H7 (cell line): Measurements from ENCODE around the gene EHBP1. TPM values are rescaled to one million over a fixed set of nuclear protein-coding genes. Genes with fewer than 3 reads are reported as not detected.

Experiments used
- DNase-seq: peaks from one replicate; pipeline ENCODE4 v3.0.0; 2012
- H3K27me3 ChIP-seq: 2 replicates; pipeline ENCODE4 v1.6.0; 2011; ENCODE audit warnings: mild to moderate bottlenecking, low read length; ENCODE audit not compliant: control insufficient read depth, insufficient read depth
- H3K36me3 ChIP-seq: replicated peaks from 2 replicates; pipeline ENCODE4 v1.5.1; 2011; ENCODE audit warnings: low read length; ENCODE audit not compliant: control insufficient read depth, insufficient read depth
- H3K4me3 ChIP-seq: 2 replicates; pipeline ENCODE4 v1.5.1; 2011; ENCODE audit warnings: low read depth, mild to moderate bottlenecking, control low read depth, low read length, moderate library complexity; ENCODE audit not compliant: insufficient read depth
- total RNA-seq: library from RNA; depleted of rRNA; stranded (reverse); fragments of >200 nt; shearing (Covaris generic); gene quantifications from 2 replicates; pipeline ENCODE4 v1.2.3, GENCODE V29; 2014

Gene EHBP1
- total RNA-seq, 1 experiment from 2014 or later: 13.0 TPM

- Histone ChIP-seq H3K36me3 (no peaks in the 10 kb centered on the region), H3K4me3 (no peak overlapping the region), H3K27me3 (no peaks in the 10 kb centered on the region)
- no peak for DNase-seq
These were observed 258.5 kb downstream of the EHBP1 start for GRCh38 chr2:62964050-62964449.

- Histone ChIP-seq H3K36me3 (no peaks in the 10 kb centered on the region), H3K4me3 (no peak overlapping the region), H3K27me3 (no peaks in the 10 kb centered on the region)
- no peak for DNase-seq
These were observed 259.2 kb downstream of the EHBP1 start for GRCh38 chr2:62964671-62965070.

GRCh38 chr2:62966991-62967390, 261.5 kb downstream of the EHBP1 start:
- DNase-seq: no peak
- H3K4me3 ChIP-seq: no peak overlapping the region
- no peaks in the 10 kb centered on the region for H3K27me3 ChIP-seq

GRCh38 chr2:62968168-62968567, 262.7 kb downstream of the EHBP1 start:
- no peak for DNase-seq
- no peaks in the 10 kb centered on the region for H3K36me3 ChIP-seq

More at GRCh38 chr2:62966991-62967390, 261.5 kb downstream of the EHBP1 start:
- no peaks in the 10 kb centered on the region for H3K36me3 ChIP-seq

GRCh38 chr2:62968668-62969067, 263.2 kb downstream of the EHBP1 start:
- no peak for DNase-seq
- H3K27me3 ChIP-seq: no peaks in the 10 kb centered on the region
- no peaks in the 10 kb centered on the region for H3K36me3 ChIP-seq
- H3K4me3 ChIP-seq: no peak overlapping the region

More at GRCh38 chr2:62968168-62968567, 262.7 kb downstream of the EHBP1 start:
- H3K27me3 ChIP-seq: no peaks in the 10 kb centered on the region
- no peak overlapping the region for H3K4me3 ChIP-seq

- Histone ChIP-seq H3K27me3 (no peaks in the 10 kb centered on the region), H3K36me3 (no peaks in the 10 kb centered on the region), H3K4me3 (no peak overlapping the region)
- no peak for DNase-seq
These were observed 266.4 kb downstream of the EHBP1 start for GRCh38 chr2:62971936-62972335.

GRCh38 chr2:62972601-62973000, 267.1 kb downstream of the EHBP1 start:
- H3K27me3 ChIP-seq: no peaks in the 10 kb centered on the region
- H3K4me3 ChIP-seq: no peak overlapping the region

GRCh38 chr2:62974999-62975398, 269.5 kb downstream of the EHBP1 start:
- DNase-seq: no peak
- Histone ChIP-seq H3K27me3 (no peaks in the 10 kb centered on the region), H3K36me3 (no peaks in the 10 kb centered on the region), H3K4me3 (no peak overlapping the region)

More at GRCh38 chr2:62972601-62973000, 267.1 kb downstream of the EHBP1 start:
- no peak for DNase-seq
- no peaks in the 10 kb centered on the region for H3K36me3 ChIP-seq

- Histone ChIP-seq H3K27me3 (no peaks in the 10 kb centered on the region), H3K36me3 (no peaks in the 10 kb centered on the region), H3K4me3 (no peak overlapping the region)
- DNase-seq: no peak
These were observed 286.1 kb downstream of the EHBP1 start for GRCh38 chr2:62991605-62992004.

GRCh38 chr2:62992561-62992960, 287.0 kb downstream of the EHBP1 start:
- no peak overlapping the region for H3K4me3 ChIP-seq
- no peak for DNase-seq

GRCh38 chr2:62994206-62994605, 288.7 kb downstream of the EHBP1 start:
- H3K4me3 ChIP-seq: no peak overlapping the region
- H3K36me3 ChIP-seq: no peaks in the 10 kb centered on the region
- no peaks in the 10 kb centered on the region for H3K27me3 ChIP-seq
- no peak for DNase-seq

More at GRCh38 chr2:62992561-62992960, 287.0 kb downstream of the EHBP1 start:
- no peaks in the 10 kb centered on the region for H3K27me3 ChIP-seq
- H3K36me3 ChIP-seq: no peaks in the 10 kb centered on the region

- no peak for DNase-seq
- H3K4me3 ChIP-seq: no peak overlapping the region
- no peaks in the 10 kb centered on the region for H3K27me3 ChIP-seq
- no peaks in the 10 kb centered on the region for H3K36me3 ChIP-seq
These were observed 291.1 kb downstream of the EHBP1 start for GRCh38 chr2:62996534-62997186.

GRCh38 chr2:62998949-62999348, 293.4 kb downstream of the EHBP1 start:
- Histone ChIP-seq H3K4me3 (no peak overlapping the region), H3K27me3 (no peaks in the 10 kb centered on the region), H3K36me3 (no peaks in the 10 kb centered on the region)
- DNase-seq: no peak

GRCh38 chr2:62999905-63000304, 294.4 kb downstream of the EHBP1 start:
- Histone ChIP-seq H3K4me3 (no peak overlapping the region), H3K36me3 (no peaks in the 10 kb centered on the region), H3K27me3 (no peaks in the 10 kb centered on the region)
- DNase-seq: no peak

- Histone ChIP-seq H3K36me3 (no peaks in the 10 kb centered on the region), H3K4me3 (no peak overlapping the region), H3K27me3 (no peaks in the 10 kb centered on the region)
- no peak for DNase-seq
These were observed 295.3 kb downstream of the EHBP1 start for GRCh38 chr2:63000801-63001200.

GRCh38 chr2:63001576-63001975, 296.1 kb downstream of the EHBP1 start:
- no peak for DNase-seq

More at GRCh38 chr2:63001576-63001975, 296.1 kb downstream of the EHBP1 start:
- Histone ChIP-seq H3K27me3 (no peaks in the 10 kb centered on the region), H3K36me3 (no peaks in the 10 kb centered on the region), H3K4me3 (no peak overlapping the region)
